Measurements from ENCODE around the gene CADPS2. TPM values are rescaled to one million over a fixed set of nuclear protein-coding genes. Genes with fewer than 3 reads are reported as not detected.

The CADPS2 gene
- total RNA-seq, 1 experiment from 2014 or later = not detected

DNA sequence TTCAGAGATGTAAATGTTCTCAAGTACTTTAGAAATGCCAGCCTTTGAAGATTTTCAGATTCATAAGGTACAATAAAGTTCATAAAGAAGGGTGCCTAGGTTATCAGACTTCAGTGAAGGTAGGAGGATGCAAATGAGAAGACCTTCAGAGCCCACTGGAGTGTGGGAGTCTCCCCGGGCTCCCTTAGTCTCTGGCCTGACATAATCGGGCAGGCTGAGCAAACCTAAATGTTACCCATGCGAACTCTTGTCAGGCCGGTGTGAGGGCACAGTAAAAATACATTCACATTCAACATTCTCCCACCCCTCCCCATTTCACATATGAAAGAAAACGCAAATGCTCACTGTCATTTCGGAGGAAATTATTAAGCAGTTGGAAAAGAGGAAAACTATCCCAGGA is 479.1 kb downstream of the CADPS2 start:
- Histone ChIP-seq H3K9me3 (ENCODE audit: low read length) (no peaks in the 10 kb centered on the region), H3K9ac (ENCODE audit: low read length) (no peak overlapping the region), H3K4me1 (ENCODE audit: low read length) (no peaks in the 10 kb centered on the region), H3K79me2 (ENCODE audit: low read length) (no peaks in the 10 kb centered on the region), H3K9me2 (replicated peaks; ENCODE audit: insufficient read depth, low read length) (no peaks in the 10 kb centered on the region), H2AFZ (ENCODE audit: low read length) (no peak overlapping the region), H4K20me1 (ENCODE audit: insufficient read depth, low read depth, low read length) (no peaks in the 10 kb centered on the region), H3K27me3 (ENCODE audit: low read length) (no peaks in the 10 kb centered on the region), H3K4me3 (ENCODE audit: low read length) (no peak overlapping the region), H3K36me3 (ENCODE audit: insufficient read depth, low read length) (no peaks in the 10 kb centered on the region), H3K27ac (ENCODE audit: low read length) (no peak overlapping the region), H3K4me2 (ENCODE audit: low read depth, low read length, poor library complexity, severe bottlenecking) (no peak overlapping the region)
- DNase-seq = no peak

DNA sequence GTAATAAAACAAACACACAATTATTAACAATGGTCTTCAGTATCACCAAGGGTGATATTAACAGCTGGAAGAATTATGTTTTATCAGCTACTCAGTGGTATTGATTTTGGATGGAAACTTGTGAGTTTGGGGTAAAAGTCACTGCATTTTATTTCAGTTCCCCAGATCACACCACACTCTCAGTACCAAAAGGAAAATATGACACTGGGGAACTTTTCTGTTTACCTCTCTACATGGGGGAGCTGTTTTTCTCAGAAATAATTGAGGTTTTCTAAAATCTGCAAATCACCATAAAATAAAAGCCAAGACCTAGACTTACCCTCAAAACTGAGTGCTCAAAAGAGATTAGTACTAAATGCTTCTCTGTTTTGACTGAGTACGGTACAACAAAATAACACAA is 483.1 kb downstream of the CADPS2 start:
- H3K4me1 ChIP-seq (ENCODE audit: low read length) = no peaks in the 10 kb centered on the region
- no peak overlapping the region for H3K4me2 ChIP-seq (ENCODE audit: low read depth, low read length, poor library complexity, severe bottlenecking)
- H3K9me2 ChIP-seq (replicated peaks; ENCODE audit: insufficient read depth, low read length) = no peaks in the 10 kb centered on the region
- no peak overlapping the region for H2AFZ ChIP-seq (ENCODE audit: low read length)
- H3K27me3 ChIP-seq (ENCODE audit: low read length) = no peaks in the 10 kb centered on the region
- H4K20me1 ChIP-seq (ENCODE audit: insufficient read depth, low read depth, low read length) = no peaks in the 10 kb centered on the region
- no peaks in the 10 kb centered on the region for H3K36me3 ChIP-seq (ENCODE audit: insufficient read depth, low read length)
- H3K27ac ChIP-seq (ENCODE audit: low read length) = no peak overlapping the region
- H3K9me3 ChIP-seq (ENCODE audit: low read length) = no peaks in the 10 kb centered on the region
- no peak for DNase-seq
- no peak overlapping the region for H3K9ac ChIP-seq (ENCODE audit: low read length)
- H3K79me2 ChIP-seq (ENCODE audit: low read length) = no peaks in the 10 kb centered on the region
- no peak overlapping the region for H3K4me3 ChIP-seq (ENCODE audit: low read length)

DNA sequence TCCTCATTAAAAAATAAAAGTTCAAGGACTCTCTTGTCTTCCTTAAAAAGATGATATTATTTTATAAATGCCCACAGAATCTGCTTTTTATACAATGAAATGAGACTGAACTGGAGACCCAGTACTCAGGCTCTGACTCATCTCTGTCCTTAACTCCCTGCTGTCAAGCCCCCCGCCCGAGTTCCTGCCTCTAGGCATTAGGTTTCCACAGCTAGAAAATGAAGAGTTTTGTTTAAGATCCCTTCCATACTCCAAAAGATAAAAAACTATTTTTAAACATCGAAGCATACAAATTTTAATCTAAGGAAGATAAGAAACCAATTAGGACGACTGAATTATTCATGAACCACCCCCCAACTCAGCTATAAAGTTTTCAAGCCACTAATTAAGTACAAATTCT is 484.0 kb downstream of the CADPS2 start:
- Histone ChIP-seq H3K9me2 (replicated peaks; ENCODE audit: insufficient read depth, low read length) (no peaks in the 10 kb centered on the region), H3K36me3 (ENCODE audit: insufficient read depth, low read length) (no peaks in the 10 kb centered on the region), H4K20me1 (ENCODE audit: insufficient read depth, low read depth, low read length) (no peaks in the 10 kb centered on the region), H3K9me3 (ENCODE audit: low read length) (no peaks in the 10 kb centered on the region), H3K27me3 (ENCODE audit: low read length) (no peaks in the 10 kb centered on the region), H3K9ac (ENCODE audit: low read length) (no peak overlapping the region), H3K4me2 (ENCODE audit: low read depth, low read length, poor library complexity, severe bottlenecking) (no peak overlapping the region), H3K79me2 (ENCODE audit: low read length) (no peaks in the 10 kb centered on the region), H3K4me1 (ENCODE audit: low read length) (no peaks in the 10 kb centered on the region), H2AFZ (ENCODE audit: low read length) (no peak overlapping the region), H3K4me3 (ENCODE audit: low read length) (no peak overlapping the region), H3K27ac (ENCODE audit: low read length) (no peak overlapping the region)
- DNase-seq = no peak

DNA sequence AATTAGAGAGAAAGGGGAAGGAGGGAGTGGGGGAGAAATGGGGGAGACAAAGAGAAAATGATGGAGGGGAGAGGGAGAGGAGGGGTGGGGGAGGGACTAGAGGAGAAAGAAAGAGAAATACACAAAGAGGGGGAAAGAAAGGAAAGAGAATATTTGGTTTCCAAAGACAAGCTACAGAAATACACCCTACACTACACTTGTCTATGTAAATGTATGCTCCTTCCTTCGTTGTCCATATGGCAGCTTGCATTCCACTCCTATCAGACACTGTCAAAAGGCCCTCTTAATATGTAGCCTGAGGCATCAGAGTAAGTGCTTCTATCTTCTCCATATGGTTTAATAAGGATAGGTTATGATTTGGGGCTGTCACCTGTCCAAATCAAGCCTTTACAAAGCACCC is 488.9 kb downstream of the CADPS2 start:
- H3K4me2 ChIP-seq (ENCODE audit: low read depth, low read length, poor library complexity, severe bottlenecking) = no peak overlapping the region
- no peak overlapping the region for H3K27ac ChIP-seq (ENCODE audit: low read length)
- no peak overlapping the region for H3K9ac ChIP-seq (ENCODE audit: low read length)

DNA sequence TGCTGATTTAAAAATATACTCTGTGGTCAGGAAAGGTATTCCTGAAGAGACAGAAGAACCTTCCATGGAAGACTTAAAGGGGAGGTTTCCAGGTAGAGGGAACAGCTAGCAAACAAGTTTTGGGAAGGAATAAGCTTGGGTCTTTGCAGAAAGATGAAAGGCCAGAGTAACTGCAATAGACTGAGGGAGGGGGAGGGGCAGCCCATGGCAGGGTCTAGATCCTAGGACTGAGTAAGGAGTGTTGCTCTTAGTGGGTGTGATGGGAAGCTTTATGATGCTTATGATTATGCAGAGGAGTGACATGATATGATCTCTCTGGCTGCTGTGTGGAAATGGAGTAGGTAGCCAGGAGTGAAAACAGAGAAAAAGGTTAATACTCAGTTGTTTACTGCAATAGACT is 491.7 kb downstream of the CADPS2 start:
- H3K4me3 ChIP-seq (ENCODE audit: low read length) = no peak overlapping the region
- H2AFZ ChIP-seq (ENCODE audit: low read length) = no peak overlapping the region
- no peak overlapping the region for H3K27ac ChIP-seq (ENCODE audit: low read length)
- no peaks in the 10 kb centered on the region for H3K4me1 ChIP-seq (ENCODE audit: low read length)
- H4K20me1 ChIP-seq (ENCODE audit: insufficient read depth, low read depth, low read length) = no peaks in the 10 kb centered on the region
- no peak for DNase-seq
- no peaks in the 10 kb centered on the region for H3K9me2 ChIP-seq (replicated peaks; ENCODE audit: insufficient read depth, low read length)
- no peak overlapping the region for H3K9ac ChIP-seq (ENCODE audit: low read length)
- H3K27me3 ChIP-seq (ENCODE audit: low read length) = no peaks in the 10 kb centered on the region
- H3K4me2 ChIP-seq (ENCODE audit: low read depth, low read length, poor library complexity, severe bottlenecking) = no peak overlapping the region
- H3K9me3 ChIP-seq (ENCODE audit: low read length) = no peaks in the 10 kb centered on the region
- no peaks in the 10 kb centered on the region for H3K36me3 ChIP-seq (ENCODE audit: insufficient read depth, low read length)
- H3K79me2 ChIP-seq (ENCODE audit: low read length) = no peaks in the 10 kb centered on the region

More for the DNA sequence above, 488.9 kb downstream of the CADPS2 start:
- H3K4me3 ChIP-seq (ENCODE audit: low read length) = no peak overlapping the region
- no peaks in the 10 kb centered on the region for H3K27me3 ChIP-seq (ENCODE audit: low read length)
- H3K79me2 ChIP-seq (ENCODE audit: low read length) = no peaks in the 10 kb centered on the region
- H2AFZ ChIP-seq (ENCODE audit: low read length) = no peak overlapping the region
- no peaks in the 10 kb centered on the region for H3K36me3 ChIP-seq (ENCODE audit: insufficient read depth, low read length)
- H3K9me2 ChIP-seq (replicated peaks; ENCODE audit: insufficient read depth, low read length) = no peaks in the 10 kb centered on the region
- no peak for DNase-seq
- H3K4me1 ChIP-seq (ENCODE audit: low read length) = no peaks in the 10 kb centered on the region
- H3K9me3 ChIP-seq (ENCODE audit: low read length) = no peaks in the 10 kb centered on the region
- no peaks in the 10 kb centered on the region for H4K20me1 ChIP-seq (ENCODE audit: insufficient read depth, low read depth, low read length)

DNA sequence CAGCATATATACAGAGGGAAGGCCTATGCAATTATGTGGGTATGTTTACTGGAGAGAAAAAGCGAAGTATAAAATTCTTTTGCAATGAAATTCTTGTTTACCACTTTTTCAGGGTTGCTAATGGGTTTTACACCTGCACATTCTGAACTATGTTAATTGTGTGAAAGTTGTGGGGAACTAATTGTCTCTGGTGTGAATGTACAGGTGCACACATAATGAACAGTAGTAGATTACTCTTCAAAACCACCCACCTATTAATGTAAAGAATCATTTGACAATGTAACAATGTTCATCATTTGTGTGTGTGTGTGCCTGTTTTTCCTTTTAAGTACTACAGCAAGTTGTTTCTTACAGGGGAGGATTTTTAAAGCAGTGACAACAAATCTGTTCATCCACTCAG is 501.7 kb downstream of the CADPS2 start:
- H3K36me3 ChIP-seq (ENCODE audit: insufficient read depth, low read length) = no peaks in the 10 kb centered on the region
- H3K27me3 ChIP-seq (ENCODE audit: low read length) = no peaks in the 10 kb centered on the region
- DNase-seq = no peak
- no peak overlapping the region for H3K4me3 ChIP-seq (ENCODE audit: low read length)
- no peak overlapping the region for H3K4me2 ChIP-seq (ENCODE audit: low read depth, low read length, poor library complexity, severe bottlenecking)
- no peak overlapping the region for H2AFZ ChIP-seq (ENCODE audit: low read length)
- H3K9me3 ChIP-seq (ENCODE audit: low read length) = no peaks in the 10 kb centered on the region
- H3K27ac ChIP-seq (ENCODE audit: low read length) = no peak overlapping the region
- no peak overlapping the region for H3K9ac ChIP-seq (ENCODE audit: low read length)
- no peaks in the 10 kb centered on the region for H3K9me2 ChIP-seq (replicated peaks; ENCODE audit: insufficient read depth, low read length)
- no peaks in the 10 kb centered on the region for H3K4me1 ChIP-seq (ENCODE audit: low read length)
- no peaks in the 10 kb centered on the region for H4K20me1 ChIP-seq (ENCODE audit: insufficient read depth, low read depth, low read length)
- H3K79me2 ChIP-seq (ENCODE audit: low read length) = no peaks in the 10 kb centered on the region

DNA sequence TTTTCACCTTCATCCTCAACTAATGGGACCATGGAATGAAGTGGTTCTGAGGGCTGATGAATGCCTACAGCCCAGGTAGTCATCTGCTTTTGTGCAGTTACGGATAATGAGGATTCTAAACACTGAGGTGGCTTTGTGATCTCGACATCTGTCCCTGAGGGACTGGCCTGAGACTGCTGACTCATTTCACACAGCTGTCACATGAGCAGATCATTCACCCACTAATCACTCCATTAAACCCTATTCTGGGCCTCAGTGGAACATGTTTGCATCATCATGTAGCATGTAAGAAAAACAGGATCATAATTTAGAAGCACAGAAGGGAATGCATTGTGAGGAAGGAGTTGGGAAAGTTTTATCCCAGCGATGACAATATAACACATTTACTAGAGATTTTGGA is 502.3 kb downstream of the CADPS2 start:
- no peak for DNase-seq
- Histone ChIP-seq H2AFZ (ENCODE audit: low read length) (no peak overlapping the region), H3K27me3 (ENCODE audit: low read length) (no peaks in the 10 kb centered on the region), H3K9ac (ENCODE audit: low read length) (no peak overlapping the region), H3K4me1 (ENCODE audit: low read length) (no peaks in the 10 kb centered on the region), H3K4me3 (ENCODE audit: low read length) (no peak overlapping the region), H3K36me3 (ENCODE audit: insufficient read depth, low read length) (no peaks in the 10 kb centered on the region), H4K20me1 (ENCODE audit: insufficient read depth, low read depth, low read length) (no peaks in the 10 kb centered on the region), H3K27ac (ENCODE audit: low read length) (no peak overlapping the region), H3K9me2 (replicated peaks; ENCODE audit: insufficient read depth, low read length) (no peaks in the 10 kb centered on the region), H3K4me2 (ENCODE audit: low read depth, low read length, poor library complexity, severe bottlenecking) (no peak overlapping the region), H3K9me3 (ENCODE audit: low read length) (no peaks in the 10 kb centered on the region), H3K79me2 (ENCODE audit: low read length) (no peaks in the 10 kb centered on the region)

DNA sequence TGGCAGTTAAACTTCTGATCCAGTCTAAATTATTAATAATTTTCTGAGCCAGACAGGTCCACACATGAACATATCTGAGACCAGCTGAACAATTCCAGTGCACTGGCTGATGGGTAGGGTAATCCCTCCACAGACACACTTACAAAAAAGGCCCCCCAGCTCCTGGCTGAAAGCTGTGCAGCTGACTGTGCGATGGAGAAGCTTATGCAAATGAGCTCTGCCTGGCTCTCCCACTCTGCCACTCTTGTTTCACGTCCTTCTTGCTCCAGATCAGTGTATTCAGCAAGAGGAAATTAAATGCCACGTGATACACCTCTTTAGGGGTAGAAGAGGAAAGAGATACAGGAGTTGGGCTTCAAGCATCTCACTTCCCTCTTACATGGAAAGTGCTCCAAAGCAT is 505.3 kb downstream of the CADPS2 start:
- H3K4me2 ChIP-seq (ENCODE audit: low read depth, low read length, poor library complexity, severe bottlenecking) = no peak overlapping the region
- H3K36me3 ChIP-seq (ENCODE audit: insufficient read depth, low read length) = no peaks in the 10 kb centered on the region
- DNase-seq = no peak
- no peaks in the 10 kb centered on the region for H3K9me3 ChIP-seq (ENCODE audit: low read length)
- H3K4me3 ChIP-seq (ENCODE audit: low read length) = no peak overlapping the region
- H3K27me3 ChIP-seq (ENCODE audit: low read length) = no peaks in the 10 kb centered on the region
- H3K9me2 ChIP-seq (replicated peaks; ENCODE audit: insufficient read depth, low read length) = no peaks in the 10 kb centered on the region
- H2AFZ ChIP-seq (ENCODE audit: low read length) = no peak overlapping the region
- H3K4me1 ChIP-seq (ENCODE audit: low read length) = no peaks in the 10 kb centered on the region
- no peaks in the 10 kb centered on the region for H3K79me2 ChIP-seq (ENCODE audit: low read length)
- no peak overlapping the region for H3K9ac ChIP-seq (ENCODE audit: low read length)
- no peaks in the 10 kb centered on the region for H4K20me1 ChIP-seq (ENCODE audit: insufficient read depth, low read depth, low read length)
- H3K27ac ChIP-seq (ENCODE audit: low read length) = no peak overlapping the region

DNA sequence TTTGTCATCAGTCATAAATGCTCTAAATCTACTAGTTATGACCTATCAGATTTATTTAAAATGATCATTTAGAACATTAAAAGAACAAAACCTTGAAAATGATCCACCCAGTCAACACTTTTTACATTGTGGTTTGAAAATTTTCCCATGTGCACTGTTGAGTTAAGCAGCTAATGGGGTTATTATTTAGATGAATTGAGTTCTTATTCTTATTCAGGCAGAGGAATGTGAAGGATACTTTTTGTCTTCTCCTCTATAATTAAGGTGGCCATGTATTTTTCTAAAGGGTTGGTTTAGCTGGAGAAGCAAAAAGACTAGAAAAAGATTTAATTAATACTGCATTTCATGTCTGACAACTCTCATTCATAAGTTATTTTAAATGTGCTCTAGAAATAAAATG is 506.8 kb downstream of the CADPS2 start:
- H3K4me1 ChIP-seq (ENCODE audit: low read length) = no peaks in the 10 kb centered on the region
- no peak overlapping the region for H3K9ac ChIP-seq (ENCODE audit: low read length)
- H3K27ac ChIP-seq (ENCODE audit: low read length) = no peak overlapping the region
- no peak overlapping the region for H2AFZ ChIP-seq (ENCODE audit: low read length)
- no peaks in the 10 kb centered on the region for H4K20me1 ChIP-seq (ENCODE audit: insufficient read depth, low read depth, low read length)
- H3K36me3 ChIP-seq (ENCODE audit: insufficient read depth, low read length) = no peaks in the 10 kb centered on the region
- H3K4me3 ChIP-seq (ENCODE audit: low read length) = no peak overlapping the region
- H3K27me3 ChIP-seq (ENCODE audit: low read length) = no peaks in the 10 kb centered on the region
- H3K9me3 ChIP-seq (ENCODE audit: low read length) = no peaks in the 10 kb centered on the region
- H3K4me2 ChIP-seq (ENCODE audit: low read depth, low read length, poor library complexity, severe bottlenecking) = no peak overlapping the region
- H3K79me2 ChIP-seq (ENCODE audit: low read length) = no peaks in the 10 kb centered on the region
- no peaks in the 10 kb centered on the region for H3K9me2 ChIP-seq (replicated peaks; ENCODE audit: insufficient read depth, low read length)
- DNase-seq = no peak

Measured in Karpas-422 (cell line).